ENCODE data around the gene HSPA9. TPM values are rescaled to one million over a fixed set of nuclear protein-coding genes. Genes with fewer than 3 reads are reported as not detected.
A peak's percentile ranks its signal among the peaks of the same experiment; 100 is the strongest.

Gene HSPA9
- total and polyA plus RNA-seq, 2 of the 13 experiments (the other 11 are each of a cell fraction or from before 2014, with no cell fraction given), result 165 to 478 TPM

GRCh38 chr5:138542956-138543729 lies 32.1 kb downstream of the HSPA9 start, which contains the start of gene ETF1 (continued):
- TF ChIP-seq EED (CRISPR knock-in tag; IDR thresholded peaks at IDR 0.05), result no peak
- peak; percentile 75 for TF ChIP-seq SPEN (CRISPR knock-in tag; IDR thresholded peaks at IDR 0.05; ENCODE audit: low read depth)
- TF ChIP-seq ZBTB38 (CRISPR knock-in tag; IDR thresholded peaks at IDR 0.05), result peak; percentile 8
- TF ChIP-seq SP2 (CRISPR knock-in tag; IDR thresholded peaks at IDR 0.05), result peak; percentile 85
- TF ChIP-seq NBN (conservative IDR thresholded peaks at IDR 0.05), result no peak
- no peak for TF ChIP-seq ZSCAN22 (CRISPR knock-in tag; IDR thresholded peaks at IDR 0.05)
- TF ChIP-seq MYC (CRISPR knock-in tag; IDR thresholded peaks at IDR 0.05; ENCODE audit: borderline replicate concordance), result peak; percentile 88
- TF ChIP-seq ZMAT3 (CRISPR knock-in tag; conservative IDR thresholded peaks at IDR 0.05), result peak; percentile 83
- no peak; the same call in 1 of the 2 replicates for TF ChIP-seq KLF11 (CRISPR knock-in tag; IDR thresholded peaks at IDR 0.05)
- peak; percentile 78 for TF ChIP-seq PATZ1 (CRISPR knock-in tag; IDR thresholded peaks at IDR 0.05)
- TF ChIP-seq ZSCAN29 (CRISPR knock-in tag; conservative IDR thresholded peaks at IDR 0.05), result peak; percentile 17; the same call in 1 of the 2 replicates
- no peak for TF ChIP-seq TOE1 (CRISPR knock-in tag; IDR thresholded peaks at IDR 0.05)
- TF ChIP-seq THAP11 (CRISPR knock-in tag; IDR thresholded peaks at IDR 0.05), result peak; percentile 95
- TF ChIP-seq ZNF790 (CRISPR knock-in tag; IDR thresholded peaks at IDR 0.05; ENCODE audit: borderline replicate concordance), result no peak
- TF ChIP-seq ZNF784 (CRISPR knock-in tag; IDR thresholded peaks at IDR 0.05; ENCODE audit: borderline replicate concordance), result 0 out of 2 replicates have a peak, but pooled peaks have one; percentile 14
- TF ChIP-seq KMT2B (CRISPR knock-in tag; IDR thresholded peaks at IDR 0.05), result peak; percentile 92
- no peak for TF ChIP-seq ONECUT2 (CRISPR knock-in tag; IDR thresholded peaks at IDR 0.05)
- TF ChIP-seq ARNT (IDR thresholded peaks at IDR 0.05), result no peak
- no peak for TF ChIP-seq CBX2 (IDR thresholded peaks at IDR 0.05; ENCODE audit: low read depth, low read length)
- TF ChIP-seq CBX2 (CRISPR knock-in tag; IDR thresholded peaks at IDR 0.05; ENCODE audit: low read depth), result no peak
- TF ChIP-seq, protein P1, sequence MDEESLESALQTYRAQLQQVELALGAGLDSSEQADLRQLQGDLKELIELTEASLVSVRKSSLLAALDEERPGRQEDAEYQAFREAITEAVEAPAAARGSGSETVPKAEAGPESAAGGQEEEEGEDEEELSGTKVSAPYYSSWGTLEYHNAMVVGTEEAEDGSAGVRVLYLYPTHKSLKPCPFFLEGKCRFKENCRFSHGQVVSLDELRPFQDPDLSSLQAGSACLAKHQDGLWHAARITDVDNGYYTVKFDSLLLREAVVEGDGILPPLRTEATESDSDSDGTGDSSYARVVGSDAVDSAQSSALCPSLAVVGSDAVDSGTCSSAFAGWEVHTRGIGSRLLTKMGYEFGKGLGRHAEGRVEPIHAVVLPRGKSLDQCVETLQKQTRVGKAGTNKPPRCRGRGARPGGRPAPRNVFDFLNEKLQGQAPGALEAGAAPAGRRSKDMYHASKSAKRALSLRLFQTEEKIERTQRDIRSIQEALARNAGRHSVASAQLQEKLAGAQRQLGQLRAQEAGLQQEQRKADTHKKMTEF (CRISPR knock-in tag; IDR thresholded peaks at IDR 0.05), result peak; percentile 96
- TF ChIP-seq ZNF121 (CRISPR knock-in tag; IDR thresholded peaks at IDR 0.05), result no peak
- TF ChIP-seq, protein P2, sequence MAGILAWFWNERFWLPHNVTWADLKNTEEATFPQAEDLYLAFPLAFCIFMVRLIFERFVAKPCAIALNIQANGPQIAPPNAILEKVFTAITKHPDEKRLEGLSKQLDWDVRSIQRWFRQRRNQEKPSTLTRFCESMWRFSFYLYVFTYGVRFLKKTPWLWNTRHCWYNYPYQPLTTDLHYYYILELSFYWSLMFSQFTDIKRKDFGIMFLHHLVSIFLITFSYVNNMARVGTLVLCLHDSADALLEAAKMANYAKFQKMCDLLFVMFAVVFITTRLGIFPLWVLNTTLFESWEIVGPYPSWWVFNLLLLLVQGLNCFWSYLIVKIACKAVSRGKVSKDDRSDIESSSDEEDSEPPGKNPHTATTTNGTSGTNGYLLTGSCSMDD (CRISPR knock-in tag; IDR thresholded peaks at IDR 0.05), result no peak
